GM23248 (cell line): ENCODE measurements around the gene ACACA. TPM values are rescaled to one million over a fixed set of nuclear protein-coding genes. Genes with fewer than 3 reads are reported as not detected.
"Not testable (repeated sequence)": the region's sequence is repeated elsewhere in the genome, so short reads cannot be mapped to it uniquely, and the experiment has no call there.

ENCODE experiments used
- DNase-seq: peaks from one replicate; pipeline ENCODE4 v3.0.0-alpha.2; 2015
- H2AFZ ChIP-seq: fragments of 200-600 bp; sonication (generic); 2 replicates; pipeline ENCODE4 v1.6.1; 2016; ENCODE audit warnings: antibody characterized with exemption
- H3F3A ChIP-seq: fragments of 200-600 bp; sonication (generic); 2 replicates; pipeline ENCODE4 v1.6.1; 2016; ENCODE audit warnings: mild to moderate bottlenecking, antibody characterized with exemption, mixed run types; ENCODE audit not compliant: insufficient read depth
- H3K27ac ChIP-seq: fragments of 200-600 bp; sonication (generic); 2 replicates; pipeline ENCODE4 v1.5.1; 2016; ENCODE audit warnings: mild to moderate bottlenecking
- H3K27me3 ChIP-seq: fragments of 200-600 bp; sonication (generic); replicated peaks from 2 replicates; pipeline ENCODE4 v1.6.1; 2016; ENCODE audit warnings: mild to moderate bottlenecking; ENCODE audit not compliant: insufficient read depth
- H3K36me3 ChIP-seq: fragments of 200-600 bp; sonication (generic); 2 replicates; pipeline ENCODE4 v1.6.1; 2016; ENCODE audit warnings: low read depth, mild to moderate bottlenecking
- H3K4me1 ChIP-seq: fragments of 200-600 bp; sonication (generic); 2 replicates; pipeline ENCODE4 v1.6.1; 2016; ENCODE audit warnings: mild to moderate bottlenecking; ENCODE audit not compliant: insufficient read depth
- H3K4me2 ChIP-seq: fragments of 200-600 bp; sonication (generic); one replicate; pipeline ENCODE4 v1.6.1; 2016; ENCODE audit warnings: mild to moderate bottlenecking; ENCODE audit not compliant: unreplicated experiment
- H3K4me3 ChIP-seq: fragments of 200-600 bp; sonication (generic); 2 replicates; pipeline ENCODE4 v1.5.1; 2016; ENCODE audit warnings: mild to moderate bottlenecking
- H3K79me2 ChIP-seq: fragments of 200-600 bp; sonication (generic); 2 replicates; pipeline ENCODE4 v1.6.1; 2016; ENCODE audit warnings: mild to moderate bottlenecking; ENCODE audit not compliant: insufficient read depth
- H3K9ac ChIP-seq: fragments of 200-600 bp; sonication (generic); 2 replicates; pipeline ENCODE4 v1.6.1; 2016; ENCODE audit warnings: mild to moderate bottlenecking
- H3K9me2 ChIP-seq: fragments of 200-600 bp; sonication (generic); 2 replicates; pipeline ENCODE4 v1.6.1; 2016; ENCODE audit warnings: mixed run types, mild to moderate bottlenecking, moderate library complexity; ENCODE audit not compliant: insufficient read depth
- H3K9me3 ChIP-seq: fragments of 200-600 bp; sonication (generic); one replicate; pipeline ENCODE4 v1.6.1; 2017; ENCODE audit warnings: low read depth
- H4K20me1 ChIP-seq: fragments of 200-600 bp; sonication (generic); 2 replicates; pipeline ENCODE4 v1.6.0; 2016; ENCODE audit not compliant: insufficient read depth
- EZH2 ChIP-seq: fragments of 200-600 bp; sonication (generic); IDR thresholded peaks from 2 replicates; pipeline ENCODE4 v1.6.1; 2018; ENCODE audit warnings: antibody characterized with exemption, mild to moderate bottlenecking; ENCODE audit not compliant: insufficient read depth, poor library complexity, severe bottlenecking
- EZH2phosphoT487 ChIP-seq: fragments of 200-600 bp; sonication (generic); IDR thresholded peaks from 2 replicates; pipeline ENCODE4 v1.6.1; 2018; ENCODE audit warnings: antibody characterized with exemption, moderate library complexity, mild to moderate bottlenecking, low read depth; ENCODE audit not compliant: insufficient read depth
- WGBS, 2 experiments: methylation state at CpG; one replicate each; pipeline ENCODE4 v1.1.6; 2015 to 2017; ENCODE audit warnings: low lambda C conversion rate in 2 of 2, low coverage in 1 of 2; ENCODE audit errors: missing lambda C conversion rate in 2 of 2; 5-methylcytosine and 5-hydroxymethylcytosine counted together
- in situ Hi-C: fragments of 300-500 bp; cut with MboI; formaldehyde crosslinking; loops from 2 replicates; pipeline ENCODE4 v1.15.0; 2020
- polyA plus RNA-seq: library from polyadenylated mRNA; unstranded; fragments of >200 nt; fragmentation: Nextera tagmentation; extraction: Ambion mirVana; gene quantifications from 2 replicates; pipeline ENCODE4 v1.2.1, GENCODE V29; 2016
- total RNA-seq: library from RNA; depleted of rRNA; stranded (reverse); fragments of >200 nt; shearing (Covaris generic); gene quantifications from 2 replicates; pipeline ENCODE4 v1.2.3, GENCODE V29; 2014

Gene ACACA
- total and polyA plus RNA-seq, 2 experiments from 2014 or later = 10.2 to 21.9 TPM

GRCh38 chr17:37360632-37361031 lies 46.0 kb downstream of the ACACA start:
- Histone ChIP-seq H3K4me1 (no peaks in the 10 kb centered on the region; the same call in 1 of the 2 replicates), H3K79me2 (peaks cover 29% of the 10 kb centered on the region), H2AFZ (no peak overlapping the region), H3F3A (peaks cover 16% of the 10 kb centered on the region), H3K9me2 (no peaks in the 10 kb centered on the region), H3K9ac (no peak overlapping the region), H3K4me3 (no peak overlapping the region), H3K4me2 (no peak overlapping the region), H4K20me1 (no peaks in the 10 kb centered on the region), H3K27me3 (no peaks in the 10 kb centered on the region), H3K36me3 (no peaks in the 10 kb centered on the region), H3K27ac (no peak overlapping the region), H3K9me3 (no peaks in the 10 kb centered on the region)
- TF ChIP-seq EZH2 = no peak
- TF ChIP-seq EZH2phosphoT487 = no peak
- peak; percentile 21 for DNase-seq
- 97 to 98% methylated on average over 3 of the region's 3 CpGs for WGBS, 2 experiments
- in situ Hi-C loops = no loop called here

- Histone ChIP-seq H4K20me1 (no peaks in the 10 kb centered on the region), H3K9ac (peak overlapping the region; percentile 80), H3K4me1 (no peaks in the 10 kb centered on the region; the same call in 1 of the 2 replicates), H3F3A (peaks cover 16% of the 10 kb centered on the region), H3K27ac (peak overlapping the region; percentile 49), H3K9me3 (no peaks in the 10 kb centered on the region), H3K4me2 (peak overlapping the region; percentile 54), H3K9me2 (no peaks in the 10 kb centered on the region), H3K27me3 (no peaks in the 10 kb centered on the region), H3K4me3 (peak overlapping the region; percentile 82), H3K79me2 (peaks cover 38% of the 10 kb centered on the region), H3K36me3 (no peaks in the 10 kb centered on the region), H2AFZ (peak overlapping the region; percentile 81)
- peak; percentile 41 for DNase-seq
- no peak for TF ChIP-seq EZH2phosphoT487
- no peak for TF ChIP-seq EZH2
- in situ Hi-C loops = no loop called here
- WGBS, 2 experiments = 18 to 20% methylated on average over 18 of the region's 18 CpGs
Measured at GRCh38 chr17:37359682-37360188, 46.9 kb downstream of the ACACA start.

GRCh38 chr17:37358830-37359681 lies 47.6 kb downstream of the ACACA start:
- TF ChIP-seq EZH2 (no peak), EZH2phosphoT487 (no peak)
- Histone ChIP-seq H3K79me2 (peaks cover 45% of the 10 kb centered on the region), H2AFZ (peak overlapping the region; percentile 81), H3F3A (peaks cover 16% of the 10 kb centered on the region), H3K27ac (peak overlapping the region; percentile 49), H3K4me2 (peak overlapping the region; percentile 91), H3K9me3 (no peaks in the 10 kb centered on the region), H3K4me3 (peak overlapping the region; percentile 82), H3K36me3 (no peaks in the 10 kb centered on the region), H3K9ac (peak overlapping the region; percentile 80), H3K27me3 (no peaks in the 10 kb centered on the region), H4K20me1 (no peaks in the 10 kb centered on the region), H3K9me2 (no peaks in the 10 kb centered on the region), H3K4me1 (no peaks in the 10 kb centered on the region; the same call in 1 of the 2 replicates)
- peak; percentile 95 for DNase-seq
- in situ Hi-C loops = no loop called here
- 1 to 2% methylated on average over 31 to 49 of the region's 88 CpGs for WGBS, 2 experiments

DNA sequence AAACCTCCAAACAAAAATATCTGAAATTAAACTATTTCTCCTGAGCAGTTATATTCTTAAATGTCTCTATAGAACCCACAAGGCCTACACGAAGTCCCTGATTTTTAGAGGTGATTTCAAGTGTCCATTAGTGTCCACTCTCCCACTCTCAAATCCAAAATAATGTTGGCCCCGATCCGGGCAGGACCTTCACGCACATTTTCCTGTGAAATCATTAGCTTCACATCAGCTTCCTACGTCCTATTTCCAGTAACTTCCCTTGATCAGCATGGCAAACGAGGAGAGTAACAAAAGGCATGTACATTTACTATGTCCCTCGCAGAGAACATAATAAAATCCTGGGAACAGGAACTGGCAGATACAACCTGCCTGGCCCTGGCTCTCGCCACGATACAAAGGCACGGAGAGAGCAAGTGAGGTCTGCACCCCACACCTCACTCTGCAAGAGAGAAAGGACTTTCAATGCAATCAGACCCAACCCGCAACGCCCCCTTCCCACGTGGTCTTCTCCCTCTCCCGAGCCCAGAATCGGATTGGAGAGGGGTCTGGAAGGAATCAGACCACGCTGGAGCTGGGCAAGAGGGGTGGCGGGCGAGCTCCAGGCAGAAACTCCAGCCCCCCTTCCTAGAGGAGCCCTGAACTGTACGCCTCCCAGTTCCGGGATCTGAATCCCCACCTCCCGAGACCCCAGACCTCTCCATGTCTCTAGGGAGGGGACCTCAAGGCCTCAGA lies 48.4 kb downstream of the ACACA start:
- no peaks in the 10 kb centered on the region for H4K20me1 ChIP-seq
- H3K27ac ChIP-seq = peak overlapping the region; percentile 32
- TF ChIP-seq EZH2phosphoT487 (no peak), EZH2 (no peak)
- no peaks in the 10 kb centered on the region for H3K36me3 ChIP-seq
- peaks cover 16% of the 10 kb centered on the region for H3F3A ChIP-seq
- no peaks in the 10 kb centered on the region for H3K9me3 ChIP-seq
- peak overlapping the region; percentile 82 for H3K4me3 ChIP-seq
- H3K9ac ChIP-seq = peak overlapping the region; percentile 80
- H3K4me2 ChIP-seq = peak overlapping the region; percentile 91
- no peaks in the 10 kb centered on the region for H3K9me2 ChIP-seq
- 0 to 2% methylated on average over 21 of the region's 21 CpGs for WGBS, 2 experiments
- DNase-seq = peak; percentile 62
- no peaks in the 10 kb centered on the region; the same call in 1 of the 2 replicates for H3K4me1 ChIP-seq
- in situ Hi-C loops = no loop called here
- H2AFZ ChIP-seq = peak overlapping the region; percentile 81
- H3K79me2 ChIP-seq = peaks cover 51% of the 10 kb centered on the region
- H3K27me3 ChIP-seq = no peaks in the 10 kb centered on the region

- H3K9me2 ChIP-seq, H3K27me3 ChIP-seq, H3K4me2 ChIP-seq, H3K36me3 ChIP-seq, H3K9me3 ChIP-seq, H4K20me1 ChIP-seq, H3K27ac ChIP-seq, H3K4me3 ChIP-seq, in situ Hi-C loops, DNase-seq, H3K4me1 ChIP-seq: not testable (repeated sequence)
- H2AFZ ChIP-seq = 0 out of 2 replicates have a peak overlapping the region, but pooled peaks have one; percentile 81
- H3K79me2 ChIP-seq = peaks cover 64% of the 10 kb centered on the region
- H3F3A ChIP-seq = peaks cover 16% of the 10 kb centered on the region
- H3K9ac ChIP-seq = peak overlapping the region; percentile 80; the same call in 1 of the 2 replicates
- WGBS, 2 experiments = 89 to 96% methylated on average over 12 of the region's 12 CpGs
Measured at GRCh38 chr17:37356796-37357569, 49.7 kb downstream of the ACACA start.

DNA sequence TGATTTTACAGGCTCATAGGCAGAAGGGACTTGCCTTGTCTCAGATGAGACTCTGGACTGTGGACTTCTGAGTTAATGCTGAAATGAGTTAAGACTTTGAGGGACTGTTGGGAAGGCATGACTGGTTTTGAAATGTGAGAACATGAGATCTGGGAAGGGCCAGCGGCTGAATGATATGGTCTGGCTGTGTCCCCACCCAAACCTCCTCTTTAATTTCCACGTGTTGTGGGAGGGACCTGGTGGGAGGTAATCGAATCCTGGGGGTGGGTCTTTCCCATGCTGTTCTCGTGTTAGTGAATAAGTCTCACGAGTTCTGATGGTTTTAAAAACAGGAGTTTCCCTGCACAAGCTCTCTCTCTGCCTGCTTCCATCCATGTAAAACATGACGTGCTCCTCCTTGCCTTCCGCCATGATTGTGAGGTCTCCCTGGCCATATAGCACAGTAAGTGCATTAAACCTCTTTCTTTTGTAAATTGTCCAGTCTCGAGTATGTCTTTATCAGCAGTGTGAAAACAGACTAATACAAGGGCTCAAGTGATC lies 59.7 kb downstream of the ACACA start:
- WGBS, 2 experiments = 94% methylated on average over 8 of the region's 8 CpGs
- in situ Hi-C loops, H2AFZ ChIP-seq, H3K4me1 ChIP-seq, DNase-seq, H3K9me3 ChIP-seq, H3K4me2 ChIP-seq, H3K36me3 ChIP-seq, H4K20me1 ChIP-seq, H3K9me2 ChIP-seq, H3F3A ChIP-seq, H3K27ac ChIP-seq, H3K4me3 ChIP-seq, H3K9ac ChIP-seq, H3K27me3 ChIP-seq: not testable (repeated sequence)
- peaks cover 60% of the 10 kb centered on the region for H3K79me2 ChIP-seq
